Measurements from ENCODE around the gene PPL. TPM values are rescaled to one million over a fixed set of nuclear protein-coding genes. Genes with fewer than 3 reads are reported as not detected.

Gene PPL
- total and polyA plus RNA-seq, 2 of the 13 experiments (the other 11 are each of a cell fraction or from before 2014, with no cell fraction given): 5.7 to 6.6 TPM

DNA sequence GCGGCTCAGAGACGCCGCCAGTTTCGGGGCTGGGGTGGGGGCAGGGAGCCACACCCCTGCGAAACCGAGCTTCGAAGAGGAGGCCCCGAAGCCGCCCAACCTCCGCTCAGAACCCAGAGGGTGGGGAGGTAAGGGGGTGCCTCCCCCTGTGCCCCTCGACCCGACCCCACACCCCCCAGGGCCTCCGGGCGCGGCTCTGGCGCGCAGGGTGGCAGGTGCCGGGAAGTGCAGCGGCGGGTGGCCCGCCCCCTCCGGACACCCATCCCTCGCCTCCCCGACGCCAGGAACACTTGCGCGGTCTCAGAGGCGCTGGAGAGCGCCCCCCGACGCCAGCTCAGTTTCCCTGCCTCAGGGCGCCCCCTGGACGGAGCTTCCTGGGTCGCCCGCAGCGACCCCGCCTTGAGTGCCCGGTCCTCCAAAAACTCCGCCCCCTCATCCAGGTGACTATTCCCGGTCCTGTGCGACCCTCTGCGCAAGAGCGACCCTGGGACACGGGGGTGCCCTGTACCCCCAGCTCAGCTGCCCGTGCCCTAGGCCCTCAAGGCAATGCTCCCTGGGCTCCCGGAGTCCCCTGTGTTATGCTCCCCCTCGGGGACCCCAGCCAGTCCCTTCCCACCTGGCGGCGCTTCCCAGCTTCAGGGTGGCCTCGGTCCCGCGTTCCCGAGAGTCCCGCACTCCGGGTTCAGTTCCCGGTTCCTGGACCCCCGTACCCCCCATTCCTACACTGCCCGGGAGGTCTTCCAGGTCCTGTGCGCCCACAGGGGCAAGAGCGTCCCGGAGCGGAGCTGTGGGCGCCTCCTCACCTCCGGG lies 562 bp downstream of the PPL start (continued):
- TF ChIP-seq ZSCAN25 (CRISPR knock-in tag; IDR thresholded peaks at IDR 0.05): no peak; the same call in 1 of the 2 replicates
- no peak for TF ChIP-seq SSRP1 (CRISPR knock-in tag; IDR thresholded peaks at IDR 0.05)
- no peak for TF ChIP-seq NCOA5 (CRISPR knock-in tag; IDR thresholded peaks at IDR 0.05)
- TF ChIP-seq ZNF501 (CRISPR knock-in tag; IDR thresholded peaks at IDR 0.05): peak; percentile 27; the same call in 1 of the 2 replicates
- no peak for TF ChIP-seq BHLHE40 (IDR thresholded peaks at IDR 0.05; ENCODE audit: low read length)
- no peak for TF ChIP-seq ZNF766 (CRISPR knock-in tag; IDR thresholded peaks at IDR 0.05; ENCODE audit: borderline replicate concordance)
- TF ChIP-seq ZNF761 (CRISPR knock-in tag; conservative IDR thresholded peaks at IDR 0.05): peak; percentile 55
- no peak for TF ChIP-seq MAFF (IDR thresholded peaks at IDR 0.05; ENCODE audit: low read depth, low read length)
- no peak for TF ChIP-seq ZBTB7A (CRISPR knock-in tag; IDR thresholded peaks at IDR 0.05)
- TF ChIP-seq GZF1 (CRISPR knock-in tag; IDR thresholded peaks at IDR 0.05): peak; percentile 55; the same call in 1 of the 2 replicates
- TF ChIP-seq NONO (IDR thresholded peaks at IDR 0.05): no peak
- TF ChIP-seq NONO (CRISPR knock-in tag; conservative IDR thresholded peaks at IDR 0.05): peak; percentile 51; the same call in 1 of the 2 replicates
- no peak for TF ChIP-seq TFE3 (CRISPR knock-in tag; IDR thresholded peaks at IDR 0.05)
- no peak for TF ChIP-seq REST (IDR thresholded peaks at IDR 0.05; ENCODE audit: borderline replicate concordance in 1 of 2, low read depth in 1 of 2, low read length in 2 of 2)
- TF ChIP-seq RXRA (CRISPR knock-in tag; IDR thresholded peaks at IDR 0.05): 0 out of 2 replicates have a peak, but pooled peaks have one; percentile 44
- no peak for TF ChIP-seq KDM6A (CRISPR knock-in tag; IDR thresholded peaks at IDR 0.05; ENCODE audit: low read depth)
- TF ChIP-seq ARHGAP35 (CRISPR knock-in tag; IDR thresholded peaks at IDR 0.05; ENCODE audit: borderline replicate concordance): peak; percentile 26; the same call in 1 of the 2 replicates
- no peak for TF ChIP-seq MXI1 (IDR thresholded peaks at IDR 0.05; ENCODE audit: borderline replicate concordance, low read depth, low read length)
- peak; percentile 20; the same call in 1 of the 2 replicates for TF ChIP-seq ZSCAN22 (CRISPR knock-in tag; IDR thresholded peaks at IDR 0.05)
- TF ChIP-seq, protein P1, sequence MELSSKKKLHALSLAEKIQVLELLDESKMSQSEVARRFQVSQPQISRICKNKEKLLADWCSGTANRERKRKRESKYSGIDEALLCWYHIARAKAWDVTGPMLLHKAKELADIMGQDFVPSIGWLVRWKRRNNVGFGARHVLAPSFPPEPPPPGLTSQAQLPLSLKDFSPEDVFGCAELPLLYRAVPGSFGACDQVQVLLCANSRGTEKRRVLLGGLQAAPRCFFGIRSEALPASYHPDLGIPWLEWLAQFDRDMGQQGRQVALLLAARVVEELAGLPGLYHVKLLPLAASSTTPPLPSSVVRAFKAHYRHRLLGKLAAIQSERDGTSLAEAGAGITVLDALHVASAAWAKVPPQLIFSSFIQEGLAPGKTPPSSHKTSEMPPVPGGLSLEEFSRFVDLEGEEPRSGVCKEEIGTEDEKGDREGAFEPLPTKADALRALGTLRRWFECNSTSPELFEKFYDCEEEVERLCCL (CRISPR knock-in tag; IDR thresholded peaks at IDR 0.05; ENCODE audit: borderline replicate concordance): no peak
- TF ChIP-seq HOXA3 (CRISPR knock-in tag; IDR thresholded peaks at IDR 0.05): peak; percentile 13; the same call in 1 of the 2 replicates
- no peak for TF ChIP-seq FIP1L1 (IDR thresholded peaks at IDR 0.05; ENCODE audit: borderline replicate concordance, insufficient read depth, low read depth, low read length)
- TF ChIP-seq ZNF564 (CRISPR knock-in tag; IDR thresholded peaks at IDR 0.05): no peak; the same call in 1 of the 2 replicates

All from HepG2 (cell line).